ENCODE measurements around the gene ZNF24. TPM values are rescaled to one million over a fixed set of nuclear protein-coding genes. Genes with fewer than 3 reads are reported as not detected.
A peak's percentile ranks its signal among the peaks of the same experiment; 100 is the strongest.

Gene ZNF24
- total RNA-seq, 1 donor from 2014 or later, result 50.1 TPM

- no peaks in the 10 kb centered on the region for H3K9me3 Mint-ChIP-seq (ENCODE audit: unreplicated experiment)
- TF ChIP-seq, protein P1, sequence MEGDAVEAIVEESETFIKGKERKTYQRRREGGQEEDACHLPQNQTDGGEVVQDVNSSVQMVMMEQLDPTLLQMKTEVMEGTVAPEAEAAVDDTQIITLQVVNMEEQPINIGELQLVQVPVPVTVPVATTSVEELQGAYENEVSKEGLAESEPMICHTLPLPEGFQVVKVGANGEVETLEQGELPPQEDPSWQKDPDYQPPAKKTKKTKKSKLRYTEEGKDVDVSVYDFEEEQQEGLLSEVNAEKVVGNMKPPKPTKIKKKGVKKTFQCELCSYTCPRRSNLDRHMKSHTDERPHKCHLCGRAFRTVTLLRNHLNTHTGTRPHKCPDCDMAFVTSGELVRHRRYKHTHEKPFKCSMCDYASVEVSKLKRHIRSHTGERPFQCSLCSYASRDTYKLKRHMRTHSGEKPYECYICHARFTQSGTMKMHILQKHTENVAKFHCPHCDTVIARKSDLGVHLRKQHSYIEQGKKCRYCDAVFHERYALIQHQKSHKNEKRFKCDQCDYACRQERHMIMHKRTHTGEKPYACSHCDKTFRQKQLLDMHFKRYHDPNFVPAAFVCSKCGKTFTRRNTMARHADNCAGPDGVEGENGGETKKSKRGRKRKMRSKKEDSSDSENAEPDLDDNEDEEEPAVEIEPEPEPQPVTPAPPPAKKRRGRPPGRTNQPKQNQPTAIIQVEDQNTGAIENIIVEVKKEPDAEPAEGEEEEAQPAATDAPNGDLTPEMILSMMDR (IDR thresholded peaks at IDR 0.05; ENCODE audit: unreplicated experiment), result no peak
- no peak for DNase-seq (ENCODE audit: low spot score)
- peak overlapping the region; percentile 1 for H3K4me3 Mint-ChIP-seq (ENCODE audit: unreplicated experiment)
- peaks cover 13% of the 10 kb centered on the region for H3K27me3 Mint-ChIP-seq (ENCODE audit: unreplicated experiment)
- H3K27ac Mint-ChIP-seq (ENCODE audit: unreplicated experiment), result no peak overlapping the region
- peaks cover 12% of the 10 kb centered on the region for H3K36me3 Mint-ChIP-seq (ENCODE audit: low read depth, unreplicated experiment)
- H3K4me1 Mint-ChIP-seq (ENCODE audit: unreplicated experiment), result peaks cover 4% of the 10 kb centered on the region
These were observed 34.3 kb upstream of the ZNF24 start for GRCh38 chr18:35378574-35378896.

DNA sequence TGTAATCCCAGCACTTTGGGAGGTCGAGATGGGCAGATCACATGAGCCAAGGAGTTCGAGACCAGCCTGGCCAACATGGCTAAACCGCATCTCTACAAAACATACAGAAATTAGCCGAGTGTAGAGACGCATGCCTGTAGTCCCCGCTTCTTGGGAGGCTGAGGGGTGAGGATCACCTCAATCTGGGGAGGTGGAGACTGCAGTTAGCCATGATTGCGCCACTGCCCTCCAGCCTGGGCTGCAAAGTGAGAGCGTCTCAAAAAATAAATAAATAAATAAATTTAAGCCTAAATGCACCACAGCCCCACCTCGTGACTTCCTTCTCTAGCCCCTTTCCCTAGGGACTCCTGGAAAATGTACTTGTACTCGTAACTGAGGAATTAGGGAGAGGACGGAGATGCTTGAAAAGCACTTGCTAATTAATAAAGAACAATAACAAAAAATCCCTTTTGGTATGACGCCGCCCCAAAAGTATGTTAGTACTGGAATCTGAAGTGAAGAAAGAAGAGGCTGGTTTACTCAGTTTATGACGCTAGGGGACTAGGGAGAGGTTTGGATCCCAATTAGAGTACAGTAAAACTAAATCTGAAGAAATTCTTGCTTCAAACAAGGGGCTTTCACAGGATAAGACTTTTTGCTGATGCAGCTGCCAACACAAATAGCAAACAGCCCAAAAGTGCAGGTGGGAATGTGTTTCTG, 33.8 kb upstream of the ZNF24 start:
- H3K4me1 Mint-ChIP-seq (ENCODE audit: unreplicated experiment), result peaks cover 4% of the 10 kb centered on the region
- H3K27ac Mint-ChIP-seq (ENCODE audit: unreplicated experiment), result peak overlapping the region; percentile 52
- H3K27me3 Mint-ChIP-seq (ENCODE audit: unreplicated experiment), result peaks cover 13% of the 10 kb centered on the region
- TF ChIP-seq, protein P1 (IDR thresholded peaks at IDR 0.05; ENCODE audit: unreplicated experiment), result no peak
- H3K4me3 Mint-ChIP-seq (ENCODE audit: unreplicated experiment), result peak overlapping the region; percentile 90
- peaks cover 12% of the 10 kb centered on the region for H3K36me3 Mint-ChIP-seq (ENCODE audit: low read depth, unreplicated experiment)
- H3K9me3 Mint-ChIP-seq (ENCODE audit: unreplicated experiment), result no peaks in the 10 kb centered on the region
- no peak for DNase-seq (ENCODE audit: low spot score)

GRCh38 chr18:35376742-35377695, 32.8 kb upstream of the ZNF24 start, which contains the start of gene ZNF396:
TSS of gene ZNF396 (minus strand) at chr18:35377337. CDS start at chr18:35374292, 3,045 bp downstream.
- H3K27ac Mint-ChIP-seq (ENCODE audit: unreplicated experiment), result peak within 1 kb of the TSS; percentile 52
- H3K4me3 Mint-ChIP-seq (ENCODE audit: unreplicated experiment), result peak within 1 kb of the TSS; percentile 90
- peaks cover 8% of the 10 kb centered on the region for H3K36me3 Mint-ChIP-seq (ENCODE audit: low read depth, unreplicated experiment)
- H3K4me1 Mint-ChIP-seq (ENCODE audit: unreplicated experiment), result peaks cover 4% of the 10 kb centered on the region
- H3K27me3 Mint-ChIP-seq (ENCODE audit: unreplicated experiment), result peaks cover 13% of the 10 kb centered on the region
- TF ChIP-seq, protein P1 (IDR thresholded peaks at IDR 0.05; ENCODE audit: unreplicated experiment), result no peak
- no peaks in the 10 kb centered on the region for H3K9me3 Mint-ChIP-seq (ENCODE audit: unreplicated experiment)
- peak; percentile 77 for DNase-seq (ENCODE audit: low spot score)

DNA sequence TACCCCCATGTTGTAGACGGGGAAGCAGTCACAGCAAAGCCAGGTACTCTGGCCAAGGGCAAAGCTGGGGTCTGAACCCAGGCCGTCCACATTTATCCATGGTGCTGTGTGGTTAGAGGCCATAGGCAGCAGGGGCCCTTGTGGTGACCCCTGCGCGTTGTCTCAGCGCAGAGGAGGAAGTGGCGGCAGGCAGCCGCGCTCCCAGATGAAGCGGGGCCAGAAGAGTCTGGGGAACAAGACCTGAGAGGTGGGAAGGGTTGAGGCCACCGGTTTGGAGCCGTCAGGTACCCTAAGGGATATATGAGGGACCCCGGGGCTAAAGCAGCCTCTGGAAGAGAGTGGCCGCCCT, 32.1 kb upstream of the ZNF24 start:
- Mint-ChIP-seq H3K27ac (ENCODE audit: unreplicated experiment) (no peak overlapping the region), H3K4me1 (ENCODE audit: unreplicated experiment) (peaks cover 4% of the 10 kb centered on the region), H3K27me3 (ENCODE audit: unreplicated experiment) (peaks cover 13% of the 10 kb centered on the region), H3K4me3 (ENCODE audit: unreplicated experiment) (peak overlapping the region; percentile 89), H3K9me3 (ENCODE audit: unreplicated experiment) (no peaks in the 10 kb centered on the region), H3K36me3 (ENCODE audit: low read depth, unreplicated experiment) (peaks cover 6% of the 10 kb centered on the region)
- TF ChIP-seq, protein P1 (IDR thresholded peaks at IDR 0.05; ENCODE audit: unreplicated experiment), result no peak
- peak; percentile 25 for DNase-seq (ENCODE audit: low spot score)

All from endothelial cell (in vitro differentiated cells).